Measurements from ENCODE around the gene ENTPD2. TPM values are rescaled to one million over a fixed set of nuclear protein-coding genes. Genes with fewer than 3 reads are reported as not detected.

Gene ENTPD2
- total and polyA plus RNA-seq, 4 donors = 0.09 to 0.40 (median 0.21) TPM

DNA sequence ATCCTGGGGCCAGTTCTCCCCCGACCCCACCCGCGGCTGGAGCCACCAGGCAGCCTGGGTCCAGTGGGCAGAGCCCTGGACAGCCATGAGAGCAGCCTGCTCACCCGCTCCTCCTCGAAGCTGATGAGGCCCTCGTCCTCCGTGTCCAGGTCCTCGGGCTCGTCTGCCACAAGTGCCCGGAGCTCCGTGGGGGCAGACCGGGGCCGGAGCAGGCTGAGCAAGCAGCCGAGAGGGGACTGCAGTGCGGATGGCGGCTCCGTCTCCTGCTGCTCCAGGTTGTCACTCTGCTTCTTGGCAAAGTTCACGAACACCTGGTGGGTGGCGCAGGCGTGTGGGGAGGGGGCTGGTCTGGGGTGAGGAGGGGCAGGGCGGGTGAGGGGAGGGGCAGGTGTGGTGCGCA lies 45.5 kb downstream of the ENTPD2 start:
- H3K9me3 ChIP-seq (ENCODE audit: control insufficient read depth in 4 of 4, low read length in 3 of 4) = no peaks in the 10 kb centered on the region
- 84% methylated on average over 22 of the region's 22 CpGs for WGBS
- no peak overlapping the region for H3K4me3 ChIP-seq (ENCODE audit: low read depth in 1 of 3, low read length in 3 of 3)
- no peaks in the 10 kb centered on the region for H3K27me3 ChIP-seq (ENCODE audit: control insufficient read depth in 4 of 4, insufficient read depth in 4 of 4, low read length in 3 of 4)
- H3K27ac ChIP-seq (ENCODE audit: low read depth in 1 of 2, low read length in 2 of 2) = no peak overlapping the region
- H3K4me1 ChIP-seq (ENCODE audit: control insufficient read depth in 4 of 4, insufficient read depth in 4 of 4, low read length in 3 of 4) = no peaks in the 10 kb centered on the region
- TF ChIP-seq, protein P1, sequence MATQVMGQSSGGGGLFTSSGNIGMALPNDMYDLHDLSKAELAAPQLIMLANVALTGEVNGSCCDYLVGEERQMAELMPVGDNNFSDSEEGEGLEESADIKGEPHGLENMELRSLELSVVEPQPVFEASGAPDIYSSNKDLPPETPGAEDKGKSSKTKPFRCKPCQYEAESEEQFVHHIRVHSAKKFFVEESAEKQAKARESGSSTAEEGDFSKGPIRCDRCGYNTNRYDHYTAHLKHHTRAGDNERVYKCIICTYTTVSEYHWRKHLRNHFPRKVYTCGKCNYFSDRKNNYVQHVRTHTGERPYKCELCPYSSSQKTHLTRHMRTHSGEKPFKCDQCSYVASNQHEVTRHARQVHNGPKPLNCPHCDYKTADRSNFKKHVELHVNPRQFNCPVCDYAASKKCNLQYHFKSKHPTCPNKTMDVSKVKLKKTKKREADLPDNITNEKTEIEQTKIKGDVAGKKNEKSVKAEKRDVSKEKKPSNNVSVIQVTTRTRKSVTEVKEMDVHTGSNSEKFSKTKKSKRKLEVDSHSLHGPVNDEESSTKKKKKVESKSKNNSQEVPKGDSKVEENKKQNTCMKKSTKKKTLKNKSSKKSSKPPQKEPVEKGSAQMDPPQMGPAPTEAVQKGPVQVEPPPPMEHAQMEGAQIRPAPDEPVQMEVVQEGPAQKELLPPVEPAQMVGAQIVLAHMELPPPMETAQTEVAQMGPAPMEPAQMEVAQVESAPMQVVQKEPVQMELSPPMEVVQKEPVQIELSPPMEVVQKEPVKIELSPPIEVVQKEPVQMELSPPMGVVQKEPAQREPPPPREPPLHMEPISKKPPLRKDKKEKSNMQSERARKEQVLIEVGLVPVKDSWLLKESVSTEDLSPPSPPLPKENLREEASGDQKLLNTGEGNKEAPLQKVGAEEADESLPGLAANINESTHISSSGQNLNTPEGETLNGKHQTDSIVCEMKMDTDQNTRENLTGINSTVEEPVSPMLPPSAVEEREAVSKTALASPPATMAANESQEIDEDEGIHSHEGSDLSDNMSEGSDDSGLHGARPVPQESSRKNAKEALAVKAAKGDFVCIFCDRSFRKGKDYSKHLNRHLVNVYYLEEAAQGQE (IDR thresholded peaks at IDR 0.05) = no peak
- no peak for DNase-seq (ENCODE audit: low spot score)
- H3K36me3 ChIP-seq (ENCODE audit: control insufficient read depth in 4 of 4, insufficient read depth in 3 of 4, low read depth in 1 of 4, low read length in 3 of 4) = peaks cover 0 to 20% (median 10%) of the 10 kb centered on the region in 4 donors
- H3K9ac ChIP-seq (ENCODE audit: low read depth in 1 of 2, low read length in 2 of 2) = no peak overlapping the region

DNA sequence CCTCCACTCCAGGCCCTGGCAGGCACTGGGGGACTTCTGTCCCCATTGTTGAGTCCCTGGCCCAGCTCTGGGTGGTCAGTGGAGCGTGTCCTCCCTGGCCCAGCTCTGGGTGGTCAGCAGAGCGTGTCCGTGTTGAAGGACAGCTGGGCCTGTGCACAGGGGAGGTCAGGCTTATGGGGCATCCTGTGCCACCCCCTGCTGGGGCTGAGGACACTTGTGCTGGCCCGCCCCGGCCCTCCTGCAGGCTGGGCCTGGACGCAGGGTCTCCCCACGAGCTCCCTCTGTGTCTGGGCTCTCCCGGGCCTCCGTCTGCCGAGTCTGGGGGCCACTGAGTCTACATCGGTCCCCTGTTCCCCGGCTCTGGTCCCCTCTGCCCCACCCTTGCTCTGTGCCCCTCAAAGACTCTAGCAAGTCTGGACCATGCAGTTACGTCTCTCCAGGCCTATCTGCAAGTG lies 46.0 kb downstream of the ENTPD2 start:
- H3K27me3 ChIP-seq (ENCODE audit: control insufficient read depth in 4 of 4, insufficient read depth in 4 of 4, low read length in 3 of 4) = no peaks in the 10 kb centered on the region
- no peak for TF ChIP-seq JUND (IDR thresholded peaks at IDR 0.05)
- TF ChIP-seq SP1 (IDR thresholded peaks at IDR 0.05) = no peak
- no peak for TF ChIP-seq HNF4G (IDR thresholded peaks at IDR 0.05)
- TF ChIP-seq HNF4A (conservative IDR thresholded peaks at IDR 0.05) = no peak
- TF ChIP-seq, protein P2, sequence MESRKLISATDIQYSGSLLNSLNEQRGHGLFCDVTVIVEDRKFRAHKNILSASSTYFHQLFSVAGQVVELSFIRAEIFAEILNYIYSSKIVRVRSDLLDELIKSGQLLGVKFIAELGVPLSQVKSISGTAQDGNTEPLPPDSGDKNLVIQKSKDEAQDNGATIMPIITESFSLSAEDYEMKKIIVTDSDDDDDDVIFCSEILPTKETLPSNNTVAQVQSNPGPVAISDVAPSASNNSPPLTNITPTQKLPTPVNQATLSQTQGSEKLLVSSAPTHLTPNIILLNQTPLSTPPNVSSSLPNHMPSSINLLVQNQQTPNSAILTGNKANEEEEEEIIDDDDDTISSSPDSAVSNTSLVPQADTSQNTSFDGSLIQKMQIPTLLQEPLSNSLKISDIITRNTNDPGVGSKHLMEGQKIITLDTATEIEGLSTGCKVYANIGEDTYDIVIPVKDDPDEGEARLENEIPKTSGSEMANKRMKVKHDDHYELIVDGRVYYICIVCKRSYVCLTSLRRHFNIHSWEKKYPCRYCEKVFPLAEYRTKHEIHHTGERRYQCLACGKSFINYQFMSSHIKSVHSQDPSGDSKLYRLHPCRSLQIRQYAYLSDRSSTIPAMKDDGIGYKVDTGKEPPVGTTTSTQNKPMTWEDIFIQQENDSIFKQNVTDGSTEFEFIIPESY (IDR thresholded peaks at IDR 0.05) = no peak
- TF ChIP-seq EGR1 (IDR thresholded peaks at IDR 0.05; ENCODE audit: low read depth in 2 of 2) = no peak
- TF ChIP-seq FOXA2 (IDR thresholded peaks at IDR 0.05) = no peak
- H3K9ac ChIP-seq (ENCODE audit: low read depth in 1 of 2, low read length in 2 of 2) = no peak overlapping the region
- no peak for DNase-seq (ENCODE audit: low spot score)
- H3K9me3 ChIP-seq (ENCODE audit: control insufficient read depth in 4 of 4, low read length in 3 of 4) = no peaks in the 10 kb centered on the region
- H3K27ac ChIP-seq (ENCODE audit: low read depth in 1 of 2, low read length in 2 of 2) = no peak overlapping the region
- WGBS = 95% methylated on average over 13 of the region's 13 CpGs
- peaks cover 0 to 19% (median 8%) of the 10 kb centered on the region in 4 donors for H3K36me3 ChIP-seq (ENCODE audit: control insufficient read depth in 4 of 4, insufficient read depth in 3 of 4, low read depth in 1 of 4, low read length in 3 of 4)
- H3K4me3 ChIP-seq (ENCODE audit: low read depth in 1 of 3, low read length in 3 of 3) = no peak overlapping the region
- no peaks in the 10 kb centered on the region for H3K4me1 ChIP-seq (ENCODE audit: control insufficient read depth in 4 of 4, insufficient read depth in 4 of 4, low read length in 3 of 4)

DNA sequence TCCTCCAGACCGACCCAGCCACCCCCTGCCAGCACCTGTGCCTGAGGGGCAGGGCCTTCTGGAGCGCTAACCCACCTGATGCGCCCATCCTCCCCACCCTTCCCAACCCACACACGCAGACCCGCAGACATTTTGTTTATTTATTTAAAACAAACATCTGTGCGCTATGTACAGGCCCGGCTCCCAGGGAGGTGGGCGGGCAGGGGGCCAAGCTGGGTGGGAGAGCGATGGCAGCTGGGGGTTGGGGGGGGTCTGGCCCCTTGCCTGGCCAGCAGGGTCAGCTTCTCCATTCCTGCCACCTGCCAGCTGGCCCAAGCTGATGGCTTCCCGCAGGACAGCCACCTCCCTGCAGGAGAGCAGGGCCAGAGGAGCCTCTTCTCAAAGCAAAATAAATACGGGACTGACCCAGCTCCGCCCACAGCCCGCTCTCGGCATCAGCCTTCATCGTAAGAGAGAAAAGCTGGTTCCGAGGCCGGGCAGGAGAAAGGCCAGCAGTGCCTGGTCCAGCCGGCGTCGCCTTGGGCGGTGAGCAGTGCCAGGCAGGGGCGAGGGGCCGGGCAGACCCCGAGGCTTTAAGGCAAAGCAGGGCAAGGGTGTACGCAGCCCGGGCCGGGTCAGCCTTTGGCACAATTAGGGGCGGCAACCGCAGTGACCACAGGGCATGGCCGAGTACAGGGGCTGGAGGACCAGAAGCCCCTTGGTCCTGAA lies 46.6 kb downstream of the ENTPD2 start:
- Histone ChIP-seq H3K27me3 (ENCODE audit: control insufficient read depth in 4 of 4, insufficient read depth in 4 of 4, low read length in 3 of 4) (no peaks in the 10 kb centered on the region), H3K9ac (ENCODE audit: low read depth in 1 of 2, low read length in 2 of 2) (no peak overlapping the region), H3K4me3 (ENCODE audit: low read depth in 1 of 3, low read length in 3 of 3) (no peak overlapping the region), H3K36me3 (ENCODE audit: control insufficient read depth in 4 of 4, insufficient read depth in 3 of 4, low read depth in 1 of 4, low read length in 3 of 4) (peaks cover 0 to 15% (median 7%) of the 10 kb centered on the region in 4 donors), H3K27ac (ENCODE audit: low read depth in 1 of 2, low read length in 2 of 2) (no peak overlapping the region), H3K4me1 (ENCODE audit: control insufficient read depth in 4 of 4, insufficient read depth in 4 of 4, low read length in 3 of 4) (no peaks in the 10 kb centered on the region), H3K9me3 (ENCODE audit: control insufficient read depth in 4 of 4, low read length in 3 of 4) (no peaks in the 10 kb centered on the region)
- DNase-seq (ENCODE audit: low spot score) = no peak
- 78% methylated on average over 30 of the region's 30 CpGs for WGBS
- no peak for TF ChIP-seq GABPA (IDR thresholded peaks at IDR 0.05 in 1 of 2, conservative IDR thresholded peaks at IDR 0.05 in 1 of 2)
- no peak for TF ChIP-seq TAF1 (conservative IDR thresholded peaks at IDR 0.05)
- TF ChIP-seq SP1 (IDR thresholded peaks at IDR 0.05) = no peak
- TF ChIP-seq, protein P3, sequence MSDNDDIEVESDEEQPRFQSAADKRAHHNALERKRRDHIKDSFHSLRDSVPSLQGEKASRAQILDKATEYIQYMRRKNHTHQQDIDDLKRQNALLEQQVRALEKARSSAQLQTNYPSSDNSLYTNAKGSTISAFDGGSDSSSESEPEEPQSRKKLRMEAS (IDR thresholded peaks at IDR 0.05) = no peak
- TF ChIP-seq HNF4A (conservative IDR thresholded peaks at IDR 0.05) = no peak
- TF ChIP-seq RXRA (IDR thresholded peaks at IDR 0.05) = no peak
- TF ChIP-seq NR2F2 (IDR thresholded peaks at IDR 0.05) = no peak
- TF ChIP-seq, protein P4, sequence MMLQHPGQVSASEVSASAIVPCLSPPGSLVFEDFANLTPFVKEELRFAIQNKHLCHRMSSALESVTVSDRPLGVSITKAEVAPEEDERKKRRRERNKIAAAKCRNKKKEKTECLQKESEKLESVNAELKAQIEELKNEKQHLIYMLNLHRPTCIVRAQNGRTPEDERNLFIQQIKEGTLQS (IDR thresholded peaks at IDR 0.05) = no peak
- TF ChIP-seq FOXA1 (IDR thresholded peaks at IDR 0.05) = no peak
- no peak for TF ChIP-seq HNF4G (IDR thresholded peaks at IDR 0.05)
- TF ChIP-seq, protein P1 (IDR thresholded peaks at IDR 0.05) = no peak
- TF ChIP-seq FOXA2 (IDR thresholded peaks at IDR 0.05) = no peak
